ENCODE data around the gene CNKSR2.

GRCh38 chrX:21524008-21524407 is 149.8 kb downstream of the CNKSR2 start:
- TF ChIP-seq EZH2 (IDR thresholded peaks at IDR 0.05; ENCODE audit: insufficient read depth, poor library complexity, severe bottlenecking) (no peak), EZH2phosphoT487 (IDR thresholded peaks at IDR 0.05; ENCODE audit: insufficient read depth, low read depth) (no peak)

Measured in GM23248 (cell line).